ENCODE measurements around the gene IGSF11.
"Not testable (repeated sequence)": the region's sequence is repeated elsewhere in the genome, so short reads cannot be mapped to it uniquely, and the experiment has no call there.

IGSF11 gene

DNA sequence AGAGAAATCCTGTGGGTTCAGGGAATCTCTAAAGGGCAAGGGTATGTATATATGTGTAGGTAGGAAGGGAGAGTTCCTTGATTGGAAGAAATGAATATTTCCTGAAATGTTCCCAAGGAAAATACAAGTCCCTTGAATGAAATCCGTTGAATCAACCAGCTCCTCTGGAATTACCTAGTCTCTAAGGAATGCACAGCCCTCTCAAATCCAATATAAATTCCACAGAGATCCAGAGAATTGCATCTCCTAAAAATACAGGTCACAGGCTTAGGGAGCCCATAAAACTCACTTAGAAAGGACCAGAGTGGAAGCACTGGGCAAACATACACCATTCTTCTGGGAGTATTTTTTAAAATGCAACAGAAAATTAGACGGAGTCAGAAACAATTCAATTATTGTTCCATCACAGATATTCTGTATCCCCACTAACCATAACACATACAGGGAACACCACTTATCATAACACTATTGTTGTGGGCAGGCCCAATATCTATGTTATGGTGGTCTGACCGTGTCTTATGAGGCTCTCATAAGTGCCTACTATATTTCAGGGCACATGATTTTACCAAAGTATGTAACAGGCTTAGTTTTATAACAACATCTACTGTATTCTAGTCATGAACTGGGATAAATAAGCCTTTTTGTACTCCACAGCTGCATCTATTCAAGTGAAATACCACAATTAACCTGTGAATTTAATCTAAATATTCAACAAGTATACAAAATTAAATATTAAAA, 43.7 kb downstream of the IGSF11 start:
- DNase-seq = peak in 2 of 56 donors; percentile 27 to 46

DNA sequence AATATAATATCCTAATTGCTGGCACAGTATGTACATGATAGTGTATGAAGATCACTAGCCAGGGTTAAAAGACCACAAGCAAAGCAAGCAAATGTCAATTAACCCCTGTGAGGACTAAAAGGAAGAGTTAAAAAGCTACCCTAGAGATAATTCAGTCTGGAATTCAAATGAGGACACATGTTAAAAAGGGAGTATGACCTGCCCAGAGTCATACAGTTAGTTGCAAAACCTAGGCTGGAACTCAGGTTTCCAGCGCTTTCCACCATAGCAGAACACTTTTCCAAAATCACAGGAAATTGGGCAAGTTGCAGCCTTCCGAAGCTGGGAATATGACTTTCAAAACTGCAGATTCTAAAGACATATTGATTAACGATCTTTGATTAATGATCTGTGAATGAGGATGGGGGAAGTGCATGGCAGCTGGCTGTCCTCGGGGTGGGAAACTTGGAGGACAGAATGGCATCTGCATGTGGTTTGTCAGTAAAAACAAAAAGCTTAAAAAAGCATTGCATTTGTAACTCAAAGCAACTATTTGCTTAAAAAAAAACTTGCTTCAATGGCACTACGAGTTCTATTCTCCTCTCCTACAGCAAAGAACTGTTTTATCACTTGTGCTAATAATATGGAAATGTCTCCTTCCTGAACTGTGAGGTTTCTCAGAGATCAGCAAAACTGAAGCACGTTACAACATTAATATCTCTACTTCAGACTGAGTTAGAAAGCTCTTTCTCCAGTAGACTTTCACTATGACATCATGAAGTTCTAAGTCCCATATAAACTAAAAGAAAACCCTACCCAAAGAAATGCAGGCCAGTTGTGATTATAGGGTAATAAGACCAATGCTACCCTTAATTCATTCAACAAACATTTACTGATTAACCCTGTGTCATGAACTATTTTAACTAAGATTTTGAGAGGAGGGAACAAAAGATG, 46.2 kb downstream of the IGSF11 start:
- no peak for DNase-seq

DNA sequence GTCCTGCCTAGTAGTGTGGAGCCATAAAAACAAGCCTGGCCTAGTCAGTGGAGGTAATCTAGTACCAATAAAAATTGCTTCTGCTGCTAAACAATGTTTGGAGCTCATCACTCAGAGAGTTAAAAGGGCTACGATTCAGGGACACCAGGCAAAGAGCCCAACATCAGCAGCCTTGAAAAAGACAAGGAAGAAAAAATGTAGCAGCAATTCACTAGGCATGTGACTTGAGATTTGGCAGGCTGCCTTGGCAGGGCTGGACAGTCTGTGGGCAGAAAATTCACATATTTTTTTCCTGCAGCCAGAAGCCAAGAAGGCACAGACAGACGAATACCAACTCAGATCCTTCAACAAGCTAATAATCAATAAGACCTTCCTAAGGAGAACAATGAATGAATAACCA, 47.2 kb downstream of the IGSF11 start:
- peak in 53 of 56 donors; percentile 6 to 92 (median 76) for DNase-seq

DNA sequence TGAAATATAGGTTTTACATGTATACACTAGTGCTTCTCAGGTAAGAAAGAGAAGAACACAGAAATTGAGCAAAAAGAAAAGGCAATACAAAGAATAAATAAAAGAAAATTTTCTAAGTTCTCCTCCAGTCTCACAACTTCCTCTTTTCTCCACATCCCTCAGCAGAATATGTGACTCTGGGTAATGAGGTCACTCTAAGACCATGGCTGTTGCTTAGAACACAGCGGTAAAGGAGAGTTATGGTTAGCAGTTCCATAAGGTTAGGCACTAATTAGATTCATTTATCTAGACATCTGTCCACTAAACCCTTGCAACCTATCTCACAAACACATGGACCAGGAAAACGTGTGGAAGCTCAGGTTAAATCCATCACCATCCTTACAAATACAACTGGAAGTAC, 47.9 kb downstream of the IGSF11 start:
- no peak for DNase-seq

DNA sequence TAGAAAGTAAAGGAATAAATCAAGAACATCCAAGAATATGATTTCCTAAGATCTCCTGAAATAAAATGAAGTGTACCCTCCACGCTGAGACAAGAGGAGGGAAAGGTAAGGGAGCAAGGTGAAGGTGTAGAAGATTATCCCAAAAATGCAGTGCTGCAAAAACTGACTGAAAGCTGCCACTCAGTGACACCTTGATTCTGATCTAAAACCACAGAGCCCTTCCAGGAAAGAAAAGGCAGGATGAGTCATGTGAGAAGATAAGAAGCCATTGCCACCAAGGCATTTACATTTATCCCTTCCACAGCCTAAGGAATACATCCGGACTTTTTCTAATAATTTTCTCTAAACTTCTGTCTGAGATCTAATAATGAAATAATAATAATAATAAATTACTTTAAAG, 49.9 kb downstream of the IGSF11 start:
- DNase-seq = no peak

DNA sequence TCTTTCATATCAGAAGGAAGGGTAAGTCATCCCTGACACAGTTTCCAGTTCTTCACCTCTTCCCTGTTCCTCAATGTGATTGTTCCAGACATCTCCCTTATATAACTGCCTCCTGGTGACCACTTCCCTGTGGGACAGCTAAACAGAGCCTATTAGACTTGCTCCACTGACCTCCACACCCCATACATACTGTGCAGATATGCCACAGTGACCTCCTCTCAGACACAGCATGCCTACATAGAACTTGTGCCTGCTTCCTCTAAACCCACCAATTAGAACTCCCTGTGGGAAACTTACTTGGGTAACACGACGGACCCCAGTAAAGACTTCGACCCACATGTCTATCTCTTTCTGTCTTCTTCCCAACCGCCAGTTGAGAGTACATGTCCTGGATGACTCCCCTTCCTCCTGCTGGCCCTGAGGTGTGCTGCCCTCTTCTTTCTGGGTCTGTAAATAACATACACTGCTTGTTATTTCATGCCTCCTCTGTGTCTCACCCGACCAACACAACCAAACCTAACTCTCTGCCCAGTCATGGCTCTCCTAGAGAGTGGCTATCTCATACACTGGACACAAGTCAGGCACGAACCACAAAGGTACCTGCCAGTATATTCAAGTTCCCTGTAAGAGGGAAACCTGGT, 53.0 kb downstream of the IGSF11 start:
- DNase-seq = no peak

DNA sequence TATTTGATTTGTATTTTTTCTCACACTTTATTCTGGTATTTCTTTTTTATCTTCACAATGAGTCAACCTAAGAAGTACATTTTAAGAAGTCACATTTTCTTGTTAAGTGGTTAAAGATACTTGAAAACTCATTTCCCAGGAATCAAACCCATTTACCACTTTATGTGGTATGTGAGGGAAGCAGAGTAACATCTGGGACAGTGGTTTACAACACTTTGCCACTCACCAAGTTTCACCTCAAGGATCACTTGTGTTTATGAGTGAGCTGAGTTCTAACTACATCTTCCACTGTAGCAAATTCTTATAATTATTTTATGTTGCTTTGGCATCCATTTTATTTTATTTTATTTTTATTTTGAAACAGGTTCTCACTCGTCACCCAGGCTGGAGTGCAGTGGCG, 53.8 kb downstream of the IGSF11 start:
- no peak for DNase-seq

DNA sequence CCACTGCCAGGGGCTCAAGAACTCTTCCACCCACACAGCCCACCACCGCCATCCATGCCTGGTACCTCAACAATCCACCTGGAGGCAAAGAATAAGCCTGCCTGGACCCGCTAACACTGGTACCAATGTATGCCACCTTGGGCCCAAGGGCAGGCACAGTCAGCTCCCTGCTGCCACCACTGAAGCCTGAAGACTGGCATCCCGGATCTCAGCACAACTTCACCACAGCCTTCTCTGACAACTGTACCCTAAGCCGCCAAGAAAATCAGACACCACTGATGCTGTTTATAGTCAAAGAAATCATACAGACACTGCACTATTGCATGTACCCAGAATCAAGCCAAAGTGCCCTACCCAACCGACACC, 56.3 kb downstream of the IGSF11 start:
- no peak for DNase-seq

DNA sequence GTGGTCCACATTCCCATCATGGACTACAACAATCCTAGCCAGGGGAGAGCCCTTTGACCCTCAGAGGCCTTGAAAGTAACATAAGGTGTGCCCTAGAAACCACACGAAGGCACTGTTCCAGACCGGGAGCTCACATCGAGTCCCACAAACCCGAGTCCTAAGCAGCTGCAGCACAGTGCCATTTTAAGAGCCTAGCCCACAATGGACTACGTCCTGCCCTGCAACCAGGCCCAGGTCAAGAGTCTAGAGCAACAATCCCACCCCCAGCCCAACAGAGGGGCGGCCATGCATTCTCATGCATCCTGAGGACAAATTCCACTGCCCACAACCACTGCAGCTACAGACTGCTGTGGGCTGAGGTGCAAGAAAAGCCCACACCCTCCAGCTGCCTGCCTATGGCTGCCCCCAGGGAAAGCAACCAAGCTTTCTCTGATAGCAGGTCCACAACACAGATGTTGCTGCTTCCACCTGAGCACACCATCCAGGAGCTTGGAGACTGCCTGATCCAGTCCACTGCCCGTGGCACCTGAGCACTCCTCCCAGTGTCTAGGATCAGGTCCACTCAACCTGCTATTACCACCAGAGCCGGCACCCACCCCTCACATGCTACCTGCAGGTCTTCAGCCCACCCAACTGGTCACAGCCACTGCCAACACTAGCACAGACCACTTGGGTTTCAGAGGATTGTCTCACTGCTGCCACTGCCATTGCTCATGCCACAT, 56.8 kb downstream of the IGSF11 start:
- DNase-seq = no peak

DNA sequence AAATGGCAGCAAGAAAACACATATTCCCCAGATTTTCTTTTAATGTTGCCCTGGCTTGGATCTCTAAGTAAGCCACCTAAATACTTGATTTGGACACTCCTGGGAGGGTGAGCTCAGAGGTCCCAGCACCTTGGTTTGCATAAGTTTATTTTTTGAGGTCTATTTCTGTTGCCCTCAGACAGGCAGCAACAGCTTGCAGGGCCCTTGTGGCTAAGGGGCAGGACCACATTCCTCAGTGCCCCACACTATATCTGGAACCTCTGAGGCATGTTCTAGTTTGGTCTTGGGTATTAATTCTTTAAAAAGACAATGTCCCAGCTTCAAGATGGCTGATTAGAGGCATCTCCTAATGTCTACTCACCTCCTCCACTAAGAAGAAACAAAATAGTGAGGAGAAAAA, 57.5 kb downstream of the IGSF11 start:
- no peak for DNase-seq

DNA sequence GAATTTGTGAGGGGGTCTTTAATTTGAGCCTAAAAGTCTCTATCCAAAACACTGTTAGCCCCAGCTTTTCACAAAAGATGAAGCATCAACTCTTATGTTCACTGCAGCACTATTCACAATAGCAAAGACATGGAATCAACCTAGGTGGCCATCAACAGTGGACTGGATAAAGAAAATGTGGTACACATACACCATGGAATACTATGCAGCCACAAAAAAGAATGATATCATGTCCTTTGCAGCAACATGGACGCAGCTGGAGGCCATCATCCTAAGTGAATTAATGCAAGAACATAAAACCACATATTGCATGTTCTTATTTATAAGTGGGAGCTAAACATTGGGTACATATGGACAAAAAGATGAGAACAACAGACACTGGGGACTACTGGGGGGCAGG, 59.2 kb downstream of the IGSF11 start:
- DNase-seq = not testable (repeated sequence)

DNA sequence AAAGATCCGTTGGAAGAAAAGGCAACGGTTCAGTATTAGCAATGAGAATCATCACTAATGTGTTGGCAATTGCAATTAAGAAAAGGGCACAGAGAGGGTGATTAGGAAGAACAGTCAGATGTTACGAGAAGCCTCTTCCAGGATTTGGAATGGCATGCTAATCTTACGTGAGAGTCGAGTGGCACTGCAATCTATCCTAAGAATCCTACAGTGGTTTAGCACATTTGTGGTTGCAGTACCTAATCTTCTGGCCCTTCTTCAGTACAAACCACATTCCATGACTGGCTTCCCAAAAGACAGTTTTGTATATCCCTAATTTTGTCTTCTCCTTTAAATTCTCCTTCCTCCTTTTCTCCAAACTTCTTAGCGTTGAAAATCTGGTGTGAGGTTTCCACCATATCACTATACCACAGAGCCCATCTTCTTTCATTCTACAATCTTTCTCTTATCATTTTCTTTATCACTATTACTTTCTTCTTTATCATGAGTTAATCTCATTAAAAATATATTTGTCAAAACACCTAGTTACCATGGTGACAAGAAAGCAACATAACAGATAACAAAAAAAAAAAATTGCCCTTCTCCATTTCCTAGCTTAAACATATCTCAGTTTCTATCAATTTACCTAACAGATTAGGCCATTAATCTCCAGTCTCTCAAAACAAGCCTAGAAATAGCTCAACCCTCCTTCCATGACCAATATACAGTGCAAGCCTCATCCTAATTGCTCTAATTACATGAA, 60.1 kb downstream of the IGSF11 start:
- no peak for DNase-seq

DNA sequence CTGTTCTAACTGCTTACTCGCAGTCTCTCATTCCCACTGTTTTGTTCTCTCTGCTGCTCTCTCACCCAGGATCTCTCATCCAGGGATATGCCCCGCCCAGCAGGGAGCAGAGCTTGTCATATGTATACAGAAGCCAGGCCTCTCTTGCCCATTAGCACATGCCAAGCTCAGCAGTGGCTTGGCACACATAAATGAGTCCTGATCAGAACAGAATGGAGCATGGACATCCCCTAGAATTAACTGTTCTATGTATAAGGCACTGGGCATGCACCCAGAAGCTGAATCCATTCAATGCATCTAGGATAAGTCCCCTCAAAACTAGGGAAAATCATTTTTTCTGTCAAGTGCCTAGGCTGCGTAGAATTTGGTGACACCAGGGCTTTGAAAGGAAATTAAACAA, 61.6 kb downstream of the IGSF11 start:
- peak in 48 of 56 donors; percentile 17 to 81 (median 52) for DNase-seq

DNA sequence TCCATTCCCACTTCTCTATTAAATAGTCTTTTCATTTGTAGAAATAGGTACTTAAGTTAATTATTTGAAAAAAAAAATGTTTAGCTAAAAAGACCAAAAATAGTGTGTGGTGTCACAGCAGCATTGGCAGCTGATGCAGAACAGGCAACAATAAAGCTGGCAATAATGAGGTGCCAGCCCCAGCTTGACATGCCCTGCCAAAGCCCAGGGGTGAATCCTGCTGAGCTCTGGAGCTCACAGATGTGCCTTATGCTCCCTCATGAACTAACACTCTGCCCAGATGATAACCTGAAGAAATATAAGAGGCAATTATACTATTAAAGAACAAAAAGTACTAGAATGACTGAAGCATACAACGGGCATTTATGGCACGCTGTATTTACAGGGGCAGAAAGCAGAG, 63.8 kb downstream of the IGSF11 start:
- peak in 27 of 56 donors; percentile 6 to 65 (median 38) for DNase-seq

DNA sequence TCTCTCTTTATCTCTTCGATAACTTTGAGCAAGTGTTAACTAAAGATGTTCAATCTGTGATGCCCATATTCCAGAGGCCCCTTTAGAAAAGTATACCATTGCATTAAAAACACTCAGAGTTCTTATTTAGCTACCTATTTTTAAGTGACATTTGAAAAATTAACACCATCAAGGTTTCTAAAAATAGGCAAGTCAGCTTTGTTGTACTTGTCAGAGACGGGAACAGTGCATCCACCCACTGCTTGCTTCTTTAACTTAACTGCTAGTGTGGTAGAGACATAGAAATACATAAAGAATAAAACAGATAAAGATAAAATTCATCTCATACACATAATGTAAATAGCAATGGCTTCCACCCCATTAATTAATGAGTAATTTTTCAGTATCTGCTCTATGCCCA, 66.0 kb downstream of the IGSF11 start:
- peak in 6 of 56 donors; percentile 12 to 51 (median 25) for DNase-seq

DNA sequence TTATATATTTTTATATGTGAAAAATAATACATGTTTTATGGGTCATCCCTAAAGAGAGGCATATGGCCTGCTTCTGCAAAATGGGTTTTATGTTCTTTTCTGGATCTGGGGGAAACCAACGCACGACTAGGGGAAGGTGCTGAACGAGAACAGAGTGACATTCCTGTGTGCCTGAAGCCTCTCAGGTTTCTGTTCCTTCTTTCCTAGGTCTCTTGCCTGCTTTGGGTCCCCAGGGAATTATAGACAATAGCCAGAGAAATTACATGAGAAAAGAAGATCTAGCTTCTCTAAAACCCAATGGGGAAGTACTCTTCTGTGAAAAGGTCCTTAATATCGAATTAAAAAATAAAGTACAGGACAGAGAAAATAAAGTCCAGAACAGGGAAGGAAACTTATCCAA, 66.5 kb downstream of the IGSF11 start:
- no peak for DNase-seq

DNA sequence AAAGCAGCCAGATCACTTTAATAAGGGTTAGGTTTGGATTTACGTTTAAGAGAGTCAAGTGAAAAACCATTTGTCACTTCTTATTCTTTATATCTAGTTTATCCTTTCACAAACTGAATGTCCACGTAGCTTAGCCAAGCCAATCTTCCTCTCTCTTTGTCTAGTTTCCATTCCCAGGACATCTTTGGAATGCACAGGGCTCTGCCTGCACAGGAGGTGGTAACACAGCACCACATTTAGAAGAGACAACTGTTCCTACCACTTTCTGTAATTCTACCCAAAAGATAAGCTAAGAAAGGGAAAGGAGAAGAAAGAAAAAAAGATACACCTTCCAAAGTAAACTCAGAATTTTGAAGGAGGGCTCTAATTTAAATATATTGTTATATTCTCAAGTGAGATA, 67.9 kb downstream of the IGSF11 start:
- no peak for DNase-seq

DNA sequence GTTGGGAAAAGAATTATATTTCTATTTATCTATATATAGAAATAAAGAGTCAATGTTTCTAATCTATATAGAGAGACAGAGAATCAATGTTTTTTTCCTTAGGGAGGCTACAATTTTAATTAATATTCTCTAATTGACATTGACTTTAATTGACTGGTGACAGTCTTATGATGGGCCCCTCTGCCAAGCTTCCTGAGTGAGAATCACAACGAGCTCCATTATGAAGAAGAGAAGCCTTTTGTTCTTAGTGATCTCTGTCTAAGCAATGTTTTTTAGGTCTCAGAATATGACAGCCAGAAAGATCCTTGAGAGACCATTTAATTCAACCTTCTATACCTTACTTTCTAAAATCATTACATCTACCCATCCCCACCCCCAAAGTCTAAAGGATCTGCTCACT, 70.9 kb downstream of the IGSF11 start:
- peak in 2 of 56 donors; percentile 5 to 24 for DNase-seq

DNA sequence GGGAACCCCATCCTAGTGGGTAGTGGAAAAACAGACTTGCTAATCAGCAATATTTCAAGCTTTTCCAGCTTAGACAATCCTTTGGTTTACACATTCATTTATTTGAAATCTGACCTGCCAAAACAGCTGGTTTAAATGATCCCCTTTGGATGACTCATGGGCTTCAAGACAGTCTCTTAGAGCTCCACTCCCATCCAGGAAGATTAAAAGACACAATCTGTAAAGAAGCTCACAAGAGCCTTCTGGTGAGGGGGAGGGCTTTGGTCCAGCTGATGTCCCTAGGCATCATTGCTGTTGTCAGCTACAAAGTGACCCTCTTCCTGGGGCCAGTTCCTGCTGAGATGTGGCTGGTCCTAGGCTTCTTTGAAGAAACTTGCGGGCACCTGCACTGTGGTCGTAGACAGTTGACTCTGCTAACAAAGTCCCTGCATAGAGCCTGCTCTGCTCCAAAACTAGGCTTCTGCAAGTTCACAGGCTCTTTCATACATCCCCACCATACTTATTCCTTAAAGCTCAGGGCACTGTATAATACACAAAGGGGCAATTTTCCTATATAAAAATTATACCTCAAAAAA, 73.7 kb downstream of the IGSF11 start:
- no peak for DNase-seq

DNA sequence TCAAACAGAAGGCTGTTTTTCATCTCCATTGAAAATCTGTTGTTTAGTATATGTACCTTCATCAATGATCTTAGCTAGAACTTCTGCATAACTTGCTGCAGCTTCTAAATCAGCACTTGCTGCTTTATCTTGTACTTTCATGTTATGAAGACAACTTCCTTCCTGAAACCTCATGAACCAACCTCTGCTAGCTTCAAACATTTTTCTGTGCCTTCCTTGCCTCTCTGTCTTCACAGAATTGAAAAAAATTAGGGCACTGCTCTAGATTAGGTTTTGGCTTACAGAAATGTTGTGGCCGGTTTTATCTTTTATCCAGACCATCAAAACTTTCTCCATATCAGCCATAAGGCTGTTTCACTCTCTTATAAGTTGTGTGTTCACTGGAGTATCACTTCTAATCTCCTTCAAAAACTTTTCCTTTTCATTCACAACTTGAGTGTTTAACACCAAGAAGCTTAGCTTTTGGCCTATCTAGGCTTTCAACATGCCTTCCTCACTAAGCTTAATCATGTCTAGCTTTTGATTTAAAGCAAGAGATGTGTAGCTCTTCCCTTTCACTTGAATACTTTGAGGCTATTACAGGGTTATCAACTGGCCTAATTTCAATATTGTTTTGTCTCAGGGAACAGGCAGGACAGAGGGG, 78.6 kb downstream of the IGSF11 start:
- DNase-seq = no peak

Data from nucleus accumbens (tissue), 56 donors.